Measurements from ENCODE around the gene SERPINA3. TPM values are rescaled to one million over a fixed set of nuclear protein-coding genes. Genes with fewer than 3 reads are reported as not detected.

The SERPINA3 gene
- total and polyA plus RNA-seq, 2 donors (not counting 1 experiment from before 2014, with no cell fraction given): not detected

GRCh38 chr14:94631536-94632304 lies 19.5 kb downstream of the SERPINA3 start:
- no peak for ATAC-seq (ENCODE audit: low read depth)
- no peak overlapping the region for H3K27ac Mint-ChIP-seq
- no peaks in the 10 kb centered on the region for H3K9me3 Mint-ChIP-seq (ENCODE audit: insufficient read depth)

DNA sequence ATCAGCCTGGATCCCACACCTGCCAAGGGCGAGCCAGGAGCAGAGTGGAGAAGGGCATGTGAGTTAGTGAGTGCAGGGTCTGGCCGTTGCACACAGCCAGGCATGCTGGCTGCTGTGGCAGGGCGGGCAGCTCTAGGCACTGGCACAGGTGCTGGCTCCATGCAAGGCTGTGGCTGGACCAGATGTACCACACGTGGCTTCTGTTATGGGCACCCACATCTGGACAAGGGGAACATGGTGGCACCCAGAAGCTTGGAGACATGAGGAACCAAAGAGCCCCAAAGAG lies 20.1 kb downstream of the SERPINA3 start:
- ATAC-seq (ENCODE audit: low read depth): no peak
- no peak overlapping the region for H3K27ac Mint-ChIP-seq

More at GRCh38 chr14:94631536-94632304, 19.5 kb downstream of the SERPINA3 start:
- CTCF ChIA-PET: no interaction called here
- no peak overlapping the region for H3K9ac ChIP-seq (ENCODE audit: low read length)
- no peaks in the 10 kb centered on the region for H4K20me1 ChIP-seq (ENCODE audit: control insufficient read depth, insufficient read depth, low read length, poor library complexity, severe bottlenecking)
- DNase-seq: no peak
- Mint-ChIP-seq H3K4me1 (no peaks in the 10 kb centered on the region), H3K4me3 (no peak overlapping the region), H3K27me3 (peaks cover 9% of the 10 kb centered on the region)
- H3K4me2 ChIP-seq (replicated peaks; ENCODE audit: low read depth, low read length, poor library complexity, severe bottlenecking): no peak overlapping the region
- no peaks in the 10 kb centered on the region for H3K27me3 ChIP-seq (replicated peaks in 1 of 4; ENCODE audit: control extremely low read depth in 1 of 4, control insufficient read depth in 3 of 4, insufficient read depth in 4 of 4, low read length in 3 of 4)
- no peak overlapping the region for H2AFZ ChIP-seq (ENCODE audit: insufficient read depth, low read depth, low read length, poor library complexity, severe bottlenecking)
- POLR2A ChIA-PET: no interaction called here
- H3K4me1 ChIP-seq (ENCODE audit: control insufficient read depth in 2 of 2, insufficient read depth in 2 of 2, low read length in 2 of 2): no peaks in the 10 kb centered on the region
- peaks cover 0 to 14% (median 0%) of the 10 kb centered on the region in 3 donors for H3K9me3 ChIP-seq (ENCODE audit: control extremely low read depth in 1 of 3, control insufficient read depth in 2 of 3, insufficient read depth in 1 of 3, low read length in 2 of 3)
- H3K36me3 ChIP-seq (replicated peaks in 1 of 2; ENCODE audit: control extremely low read depth in 1 of 2, control insufficient read depth in 1 of 2, extremely low read depth in 1 of 2, insufficient read depth in 2 of 2, low read length in 1 of 2): no peaks in the 10 kb centered on the region
- intact Hi-C loops (cut with micrococcal nuclease): no loop called here
- no peaks in the 10 kb centered on the region for H3K79me2 ChIP-seq (ENCODE audit: control insufficient read depth, insufficient read depth, low read length)
- TF ChIP-seq EZH2 (IDR thresholded peaks at IDR 0.05; ENCODE audit: borderline replicate concordance, insufficient read depth, low read depth, low read length, poor library complexity, severe bottlenecking): no peak
- TF ChIP-seq, protein P1, sequence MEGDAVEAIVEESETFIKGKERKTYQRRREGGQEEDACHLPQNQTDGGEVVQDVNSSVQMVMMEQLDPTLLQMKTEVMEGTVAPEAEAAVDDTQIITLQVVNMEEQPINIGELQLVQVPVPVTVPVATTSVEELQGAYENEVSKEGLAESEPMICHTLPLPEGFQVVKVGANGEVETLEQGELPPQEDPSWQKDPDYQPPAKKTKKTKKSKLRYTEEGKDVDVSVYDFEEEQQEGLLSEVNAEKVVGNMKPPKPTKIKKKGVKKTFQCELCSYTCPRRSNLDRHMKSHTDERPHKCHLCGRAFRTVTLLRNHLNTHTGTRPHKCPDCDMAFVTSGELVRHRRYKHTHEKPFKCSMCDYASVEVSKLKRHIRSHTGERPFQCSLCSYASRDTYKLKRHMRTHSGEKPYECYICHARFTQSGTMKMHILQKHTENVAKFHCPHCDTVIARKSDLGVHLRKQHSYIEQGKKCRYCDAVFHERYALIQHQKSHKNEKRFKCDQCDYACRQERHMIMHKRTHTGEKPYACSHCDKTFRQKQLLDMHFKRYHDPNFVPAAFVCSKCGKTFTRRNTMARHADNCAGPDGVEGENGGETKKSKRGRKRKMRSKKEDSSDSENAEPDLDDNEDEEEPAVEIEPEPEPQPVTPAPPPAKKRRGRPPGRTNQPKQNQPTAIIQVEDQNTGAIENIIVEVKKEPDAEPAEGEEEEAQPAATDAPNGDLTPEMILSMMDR (IDR thresholded peaks at IDR 0.05): no peak
- no peak overlapping the region for H3K4me3 ChIP-seq (ENCODE audit: control extremely low read depth in 1 of 5, extremely low read depth in 1 of 5, insufficient read depth in 1 of 5, low read depth in 2 of 5, low read length in 4 of 5)
- WGBS (ENCODE audit: insufficient coverage): 90% methylated on average over 5 of the region's 7 CpGs
- no peak overlapping the region for H3K27ac ChIP-seq (ENCODE audit: low read length in 2 of 2)

More for the DNA sequence above, 20.1 kb downstream of the SERPINA3 start:
- no peak overlapping the region for H3K4me2 ChIP-seq (replicated peaks; ENCODE audit: low read depth, low read length, poor library complexity, severe bottlenecking)
- no peaks in the 10 kb centered on the region for H3K36me3 ChIP-seq (replicated peaks in 1 of 2; ENCODE audit: control extremely low read depth in 1 of 2, control insufficient read depth in 1 of 2, extremely low read depth in 1 of 2, insufficient read depth in 2 of 2, low read length in 1 of 2)
- H3K9me3 ChIP-seq (ENCODE audit: control extremely low read depth in 1 of 3, control insufficient read depth in 2 of 3, insufficient read depth in 1 of 3, low read length in 2 of 3): peaks cover 0 to 14% (median 0%) of the 10 kb centered on the region in 3 donors
- no peaks in the 10 kb centered on the region for H3K9me3 Mint-ChIP-seq (ENCODE audit: insufficient read depth)
- no peak overlapping the region for H2AFZ ChIP-seq (ENCODE audit: insufficient read depth, low read depth, low read length, poor library complexity, severe bottlenecking)
- H3K4me1 Mint-ChIP-seq: no peaks in the 10 kb centered on the region
- H3K27ac ChIP-seq (ENCODE audit: low read length in 2 of 2): no peak overlapping the region
- H3K27me3 Mint-ChIP-seq: peaks cover 9% of the 10 kb centered on the region
- ChIA-PET CTCF (no interaction called here), POLR2A (no interaction called here)
- no peak overlapping the region for H3K4me3 Mint-ChIP-seq
- no peak overlapping the region for H3K9ac ChIP-seq (ENCODE audit: low read length)
- no peaks in the 10 kb centered on the region for H3K79me2 ChIP-seq (ENCODE audit: control insufficient read depth, insufficient read depth, low read length)
- H3K4me3 ChIP-seq (ENCODE audit: control extremely low read depth in 1 of 5, extremely low read depth in 1 of 5, insufficient read depth in 1 of 5, low read depth in 2 of 5, low read length in 4 of 5): no peak overlapping the region
- no peak for DNase-seq
- WGBS (ENCODE audit: insufficient coverage): 65% methylated on average over 4 of the region's 4 CpGs
- TF ChIP-seq, protein P1 (IDR thresholded peaks at IDR 0.05): no peak
- no peak for TF ChIP-seq EZH2 (IDR thresholded peaks at IDR 0.05; ENCODE audit: borderline replicate concordance, insufficient read depth, low read depth, low read length, poor library complexity, severe bottlenecking)
- intact Hi-C loops (cut with micrococcal nuclease): no loop called here
- H4K20me1 ChIP-seq (ENCODE audit: control insufficient read depth, insufficient read depth, low read length, poor library complexity, severe bottlenecking): no peaks in the 10 kb centered on the region
- no peaks in the 10 kb centered on the region for H3K4me1 ChIP-seq (ENCODE audit: control insufficient read depth in 2 of 2, insufficient read depth in 2 of 2, low read length in 2 of 2)
- H3K27me3 ChIP-seq (replicated peaks in 1 of 4; ENCODE audit: control extremely low read depth in 1 of 4, control insufficient read depth in 3 of 4, insufficient read depth in 4 of 4, low read length in 3 of 4): no peaks in the 10 kb centered on the region
